Measurements from ENCODE around the gene EIF4H.
"Not testable (repeated sequence)": the region's sequence is repeated elsewhere in the genome, so short reads cannot be mapped to it uniquely, and the experiment has no call there.

The EIF4H gene

DNA sequence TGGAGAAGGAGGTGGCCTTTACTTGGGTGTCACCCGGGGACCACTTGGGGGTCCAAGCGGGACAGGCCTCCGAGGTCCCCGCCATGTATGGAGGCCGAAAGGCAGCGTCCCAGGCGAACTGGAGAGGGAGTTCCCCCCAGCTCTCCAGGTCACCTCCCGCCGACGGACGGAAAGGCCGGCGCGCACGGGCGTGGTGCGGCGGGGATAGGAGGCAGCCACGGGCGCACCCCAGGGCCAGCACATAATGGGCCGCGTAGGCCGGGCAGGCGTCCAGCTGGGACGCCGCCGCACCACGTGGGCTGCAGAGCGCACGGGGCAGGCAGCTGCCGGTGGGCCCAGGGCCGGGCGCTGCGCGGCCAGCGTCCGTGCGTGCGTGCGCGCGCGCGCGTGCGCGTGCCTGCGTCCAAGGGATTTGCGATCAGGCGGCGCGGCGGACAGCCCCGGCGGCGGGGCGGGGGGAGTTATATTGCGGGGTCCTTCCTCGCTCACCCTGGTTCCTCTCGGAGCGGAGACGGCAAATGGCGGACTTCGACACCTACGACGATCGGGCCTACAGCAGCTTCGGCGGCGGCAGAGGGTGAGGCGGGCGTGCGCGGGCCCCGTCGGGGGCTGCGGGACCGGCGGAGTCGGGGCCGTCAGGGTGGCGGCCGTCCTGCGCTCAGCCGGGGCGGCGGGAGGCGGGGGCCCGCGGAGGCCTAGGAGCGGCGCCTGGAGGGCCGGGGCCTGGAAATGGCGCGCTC lies at the start of gene EIF4H:
Gene EIF4H, plus strand, starts transcription at position 491 of the 740 bp plus-strand sequence. Its CDS starts 28 bp downstream, at position 519.
- FAIRE-seq, result no peak

DNA sequence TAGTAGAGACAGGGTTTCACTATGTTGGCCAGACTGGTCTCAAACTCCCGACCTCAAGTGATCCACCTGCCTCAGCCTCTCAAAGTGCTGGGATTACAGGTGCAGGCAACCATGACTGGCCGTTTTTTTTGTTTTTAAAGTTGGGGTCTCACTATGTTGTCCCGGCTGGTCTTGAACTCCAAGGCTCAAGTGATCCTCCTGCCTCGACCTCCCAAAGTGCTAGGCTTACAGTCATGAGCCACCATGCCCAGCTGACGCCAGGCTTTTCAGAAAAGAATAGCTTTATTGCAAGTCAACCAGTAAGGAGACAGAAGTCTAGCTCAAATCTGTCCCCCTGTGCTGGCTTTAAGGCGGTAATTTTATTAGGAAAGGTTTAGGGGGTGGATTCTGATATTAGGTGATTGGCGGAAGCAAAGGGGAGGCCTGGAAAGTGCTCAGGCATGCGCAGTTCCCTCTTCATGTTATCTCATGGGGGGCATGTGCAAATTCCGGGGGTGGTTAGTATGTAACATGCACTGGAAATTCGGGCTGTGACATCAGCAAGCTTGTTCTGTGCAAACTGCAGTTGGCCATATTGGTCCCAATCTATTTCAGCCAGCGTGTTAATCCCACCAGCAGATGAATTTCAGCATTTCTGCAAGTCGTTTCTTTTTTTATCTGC lies 47.8 kb upstream of the EIF4H start:
- FAIRE-seq, result no peak

DNA sequence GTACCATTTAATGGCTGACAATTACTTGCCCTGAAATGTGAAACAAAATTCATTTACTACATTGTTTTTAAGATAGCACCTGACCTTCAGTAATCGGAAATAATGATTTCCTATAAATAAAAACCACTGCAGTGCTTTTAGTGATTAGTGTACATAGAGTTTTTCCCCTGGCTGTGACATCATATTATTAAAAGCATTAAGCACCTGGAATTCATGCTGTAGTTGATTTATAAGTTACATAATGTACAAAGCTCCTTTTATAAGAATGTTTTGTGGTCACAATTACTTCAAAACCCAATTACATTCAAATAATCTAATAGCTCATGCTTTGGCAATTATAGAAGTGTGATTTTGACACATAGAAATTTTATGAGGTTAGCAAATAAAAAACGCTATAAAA lies 44.3 kb upstream of the EIF4H start:
- FAIRE-seq, result no peak

DNA sequence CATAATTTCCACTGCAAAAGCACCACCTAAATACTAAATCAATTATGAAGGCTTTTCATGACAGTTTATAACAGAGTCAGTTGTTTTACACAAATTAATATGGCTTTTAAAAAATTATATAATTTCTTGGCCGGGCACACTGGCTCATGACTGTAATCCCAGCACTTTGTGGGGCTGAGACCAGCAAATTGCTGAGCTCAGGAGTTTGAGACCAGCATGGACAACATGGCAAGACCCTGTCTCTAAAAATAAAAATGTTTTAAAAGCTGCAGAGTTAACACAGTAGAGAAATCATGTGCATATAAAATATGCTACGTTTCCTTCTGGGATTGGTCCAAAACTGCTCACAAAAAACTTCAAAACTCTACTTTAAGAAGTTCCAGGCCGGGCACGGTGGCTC lies 43.6 kb upstream of the EIF4H start:
- FAIRE-seq, result no peak

DNA sequence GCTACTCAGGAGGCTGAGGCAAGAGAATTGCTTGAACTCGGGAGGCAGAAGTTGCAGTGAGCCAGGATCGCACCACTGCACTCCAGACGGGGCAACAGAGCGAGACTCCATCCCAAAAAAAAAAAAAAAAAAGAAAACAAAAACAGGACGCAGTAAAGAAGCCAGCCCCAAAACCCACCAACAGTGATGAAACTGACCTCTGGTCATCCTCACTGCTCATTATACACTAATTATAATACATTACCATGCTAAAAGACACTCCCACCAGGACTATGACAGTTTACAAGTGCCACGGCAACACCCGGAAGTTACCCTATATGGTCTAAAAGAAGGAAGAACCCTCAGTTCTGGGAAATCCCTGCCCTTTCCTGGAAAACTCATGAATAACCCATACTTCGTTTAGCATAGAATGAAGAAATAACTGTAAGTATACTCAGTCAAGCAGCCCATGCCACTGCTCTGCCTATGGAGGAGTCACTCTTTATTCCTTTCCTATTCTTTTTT lies 40.0 kb upstream of the EIF4H start:
- no peak for FAIRE-seq

DNA sequence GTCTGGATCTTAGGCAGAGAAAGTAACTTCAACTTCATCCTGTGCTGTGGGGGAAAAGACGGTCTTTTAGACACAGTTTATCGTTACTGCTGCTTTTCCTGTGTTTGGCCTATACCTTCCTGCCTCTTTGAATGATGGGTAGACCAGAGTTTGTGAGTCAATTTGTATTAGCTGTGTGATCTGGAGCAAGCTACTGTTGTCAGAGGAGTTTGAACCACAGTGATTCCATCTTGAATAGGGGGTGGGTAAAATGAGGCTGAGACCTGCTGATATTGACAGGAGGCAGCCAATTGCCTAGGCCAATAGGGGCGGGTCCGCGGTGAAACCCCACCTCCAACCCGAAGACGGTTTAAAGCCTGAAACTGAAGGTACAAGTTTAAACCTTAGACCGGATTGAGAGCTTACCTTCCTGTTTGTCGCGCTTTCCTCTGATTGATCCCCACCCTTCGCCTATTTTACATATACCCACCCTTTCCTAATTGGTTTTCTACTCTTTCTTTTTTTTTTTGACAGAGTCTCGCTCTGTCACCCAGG lies 35.8 kb upstream of the EIF4H start:
- no peak for FAIRE-seq

DNA sequence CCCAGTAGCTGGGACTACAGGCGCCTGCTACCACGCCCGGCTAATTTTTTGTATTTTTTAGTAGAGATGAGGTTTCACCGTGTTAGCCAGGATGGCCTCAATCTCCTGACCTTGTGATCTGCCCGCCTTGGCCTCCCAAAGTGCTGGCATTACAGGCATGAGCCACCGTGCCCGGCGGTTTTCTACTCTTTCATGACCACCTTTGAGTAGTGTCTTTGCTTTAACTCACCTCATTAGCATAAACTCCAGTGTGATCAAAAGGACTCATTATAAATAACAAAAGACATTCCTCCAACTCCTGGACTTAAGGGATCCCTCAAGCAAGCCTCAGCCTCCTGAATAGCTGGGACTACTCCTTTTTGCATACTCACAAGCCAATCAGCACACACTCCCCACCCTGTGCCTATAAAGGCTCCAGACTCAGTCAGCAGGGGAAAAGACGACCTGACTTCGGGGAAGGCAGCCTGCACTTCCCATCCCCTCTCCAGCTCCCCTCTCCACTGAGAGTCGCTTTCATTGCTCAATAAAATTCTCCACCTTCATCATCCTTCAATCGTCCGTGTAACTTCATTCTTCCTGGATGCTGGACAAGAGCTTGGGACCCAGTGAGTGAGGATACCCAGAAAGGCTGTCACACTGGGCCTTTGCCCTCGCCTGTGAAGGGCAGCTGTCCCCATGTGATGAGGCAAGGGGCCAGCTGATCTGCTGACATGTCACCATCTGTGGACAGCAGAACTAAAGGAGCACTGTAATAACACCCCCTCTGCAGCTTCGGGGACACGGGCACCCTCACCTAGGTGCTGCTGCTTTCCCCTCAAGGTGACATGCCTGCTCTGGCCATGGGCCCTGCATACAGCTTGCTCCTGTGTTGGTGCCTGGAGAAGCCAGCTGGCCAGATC lies 35.0 kb upstream of the EIF4H start:
- no peak for FAIRE-seq

DNA sequence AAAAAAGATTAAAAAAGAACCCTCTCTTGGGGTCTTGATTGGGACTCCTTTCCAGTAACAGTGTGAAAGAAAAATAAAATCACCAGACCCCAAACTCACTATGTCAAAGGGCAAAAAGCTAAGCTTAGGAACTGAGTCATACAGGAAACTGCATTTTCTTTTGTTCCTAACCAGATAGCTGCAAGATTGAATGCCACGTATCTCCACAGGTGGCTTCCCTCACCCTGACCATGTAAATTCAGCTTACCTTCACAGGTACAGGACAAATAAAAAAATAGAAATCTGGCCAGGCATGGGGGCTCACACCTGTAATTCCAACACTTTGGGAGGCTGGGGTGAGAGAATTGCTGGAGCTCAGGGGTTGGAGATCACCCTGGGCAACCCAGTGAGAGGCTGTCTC lies 32.5 kb upstream of the EIF4H start:
- no peak for FAIRE-seq

DNA sequence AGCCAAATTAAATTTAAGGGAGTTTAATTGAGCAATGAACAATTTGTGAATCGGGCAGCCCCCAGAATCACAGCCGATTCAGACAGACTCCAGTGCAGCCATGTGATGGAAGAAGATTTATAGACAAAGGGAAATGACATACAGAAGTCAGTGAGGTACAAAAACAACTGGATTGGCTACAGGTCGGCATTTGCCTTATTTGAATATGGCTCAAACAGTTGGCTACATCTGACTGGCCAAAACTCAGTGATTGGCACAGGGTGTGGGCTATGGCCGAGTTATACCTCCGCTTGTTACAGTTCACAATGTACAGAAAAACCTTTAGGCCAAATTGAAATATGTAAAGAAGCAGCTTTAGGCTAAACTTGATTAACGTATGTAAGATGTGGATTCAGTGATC lies 30.8 kb upstream of the EIF4H start:
- FAIRE-seq, result no peak

DNA sequence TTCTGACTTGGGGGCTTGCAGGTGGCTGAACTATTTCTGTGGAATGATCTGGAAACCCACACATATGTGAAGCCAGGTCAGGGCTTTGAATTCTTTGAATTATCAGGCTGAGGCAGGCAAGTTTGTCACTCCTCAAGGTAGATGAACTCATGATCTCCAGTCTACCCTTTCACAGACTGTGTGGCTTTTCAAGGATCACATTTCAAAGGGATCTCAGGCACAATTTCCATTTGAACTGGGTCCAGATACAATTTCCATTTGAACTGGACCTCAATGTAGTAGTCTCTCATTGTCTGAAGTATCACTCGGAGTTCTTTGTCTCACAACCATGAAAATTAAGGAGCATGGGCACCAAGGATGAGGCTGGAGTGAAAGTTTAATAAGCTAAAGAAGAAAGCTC lies 25.7 kb upstream of the EIF4H start:
- FAIRE-seq, result no peak

DNA sequence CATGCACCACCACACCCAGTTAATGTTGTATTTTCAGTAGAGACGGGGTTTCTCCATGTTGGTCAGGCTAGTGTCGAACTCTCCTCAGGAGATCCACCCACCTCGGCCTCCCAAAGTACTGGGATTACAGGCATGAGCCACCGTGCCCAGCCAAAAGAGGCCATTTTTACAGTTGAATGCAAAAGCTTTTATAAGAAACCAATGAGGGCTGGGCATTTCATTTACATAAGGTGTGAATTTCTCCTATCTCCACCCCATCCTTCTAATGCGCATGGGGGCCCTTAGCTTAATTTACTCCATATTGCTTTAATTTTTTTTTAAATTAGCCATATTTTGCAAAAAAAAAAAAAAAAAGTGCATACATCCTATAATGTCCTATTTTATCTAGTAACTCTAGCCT lies 25.1 kb upstream of the EIF4H start:
- FAIRE-seq, result no peak

DNA sequence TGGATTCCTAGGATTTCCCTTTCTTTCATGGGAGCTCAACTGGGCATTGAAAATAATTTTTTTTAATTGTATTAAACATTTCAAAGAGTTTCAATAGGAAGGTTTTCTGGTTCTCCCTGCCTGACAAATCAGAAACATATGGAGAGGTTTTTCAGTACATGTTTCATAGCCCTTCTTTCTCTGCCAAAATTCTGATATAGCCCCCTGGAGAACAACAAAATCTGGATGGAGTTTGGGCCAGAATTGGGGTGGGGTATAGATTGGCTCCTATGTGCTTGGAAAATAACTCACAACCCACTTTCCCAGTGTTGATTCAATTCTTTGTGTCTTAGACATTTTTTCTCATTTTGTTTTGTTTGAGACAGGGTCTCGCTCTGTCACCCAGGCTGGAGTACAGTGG lies 24.6 kb upstream of the EIF4H start:
- FAIRE-seq, result no peak

DNA sequence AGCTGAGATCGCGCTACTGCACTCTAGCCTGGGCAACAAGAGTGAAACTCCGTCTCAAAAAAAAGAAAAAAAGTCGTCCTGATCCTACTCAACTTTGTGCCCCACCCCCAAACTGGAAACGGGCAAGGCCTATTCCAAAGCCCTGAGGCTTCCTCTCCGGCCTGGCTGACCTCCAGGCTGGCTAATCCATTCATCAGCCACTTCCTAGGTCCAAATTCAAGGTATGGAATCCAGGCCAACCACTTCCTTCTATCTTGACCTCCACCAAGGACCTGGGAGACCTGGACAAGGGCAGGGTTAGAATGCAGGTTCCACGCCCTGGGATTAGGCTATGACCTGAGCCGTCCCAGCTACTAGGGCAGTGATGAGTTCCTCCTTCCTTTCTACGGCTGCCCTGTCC lies 20.4 kb upstream of the EIF4H start:
- no peak for FAIRE-seq

DNA sequence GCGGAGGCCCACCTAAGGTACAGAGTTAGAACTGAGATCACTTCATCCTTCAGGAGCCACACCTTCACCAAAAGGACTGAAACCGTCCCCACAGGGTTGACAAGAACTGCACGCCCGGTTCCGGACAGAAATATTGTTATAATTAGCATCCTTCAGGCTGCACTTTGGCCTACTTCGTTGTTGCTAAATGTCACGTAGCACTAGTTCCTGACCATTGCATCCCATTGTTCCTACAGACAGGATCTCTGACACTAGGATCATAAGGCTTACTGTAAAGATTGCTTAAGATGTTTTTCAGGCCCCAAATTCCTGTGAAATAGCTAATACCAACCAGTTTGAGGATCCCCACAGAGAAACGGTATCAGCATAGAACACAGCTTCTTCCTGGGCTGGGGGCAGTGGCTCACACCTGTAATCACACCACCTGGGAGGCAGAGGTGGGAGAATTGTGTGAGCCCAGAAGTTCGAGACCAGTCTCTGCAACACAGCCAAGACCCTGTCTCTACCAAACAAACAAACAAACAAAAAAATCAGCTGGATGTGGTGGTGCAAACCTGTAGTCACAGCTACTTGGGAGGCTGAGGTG lies 18.3 kb upstream of the EIF4H start:
- no peak for FAIRE-seq

DNA sequence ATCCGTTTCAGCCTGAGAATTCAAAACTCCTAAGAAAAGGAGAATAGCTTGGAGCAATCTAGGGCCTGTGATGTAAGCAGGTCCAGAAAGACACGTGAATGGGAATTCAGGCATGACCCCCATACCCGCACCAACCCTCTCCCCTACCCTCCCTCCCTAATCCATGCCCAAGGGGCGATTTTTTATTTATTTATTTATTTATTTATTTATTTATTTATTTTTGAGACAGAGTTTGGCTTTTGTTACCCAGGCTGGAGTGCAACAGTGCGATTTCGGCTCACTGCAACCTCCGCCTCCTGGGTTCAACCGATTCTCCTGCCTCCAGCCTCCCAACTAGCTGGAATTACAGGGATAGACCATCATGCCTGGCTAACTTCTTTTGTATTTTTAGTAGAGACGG lies 16.6 kb upstream of the EIF4H start:
- FAIRE-seq, result no peak

DNA sequence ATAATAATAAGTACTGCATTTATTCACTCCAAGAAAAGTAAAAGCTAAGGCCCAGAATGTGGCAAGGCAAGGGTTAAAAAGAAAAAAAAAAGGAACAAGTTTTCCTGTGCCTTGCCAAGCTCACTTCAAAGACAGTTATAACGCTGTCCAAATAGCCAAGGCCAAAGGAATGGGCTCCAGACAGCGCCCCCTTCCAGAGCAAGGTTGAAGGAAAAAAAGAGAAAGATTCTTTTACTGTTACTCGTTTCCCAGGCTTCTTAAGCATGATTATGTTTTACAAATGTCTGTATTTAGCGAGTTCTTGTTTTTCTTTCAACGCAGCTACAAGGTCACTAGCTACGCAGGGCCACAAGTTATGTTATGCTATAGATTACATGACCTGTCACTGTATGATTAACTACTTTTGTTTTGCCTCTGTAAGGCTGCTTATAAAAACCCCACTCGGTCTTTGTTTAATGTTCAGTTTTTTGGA lies 9.1 kb upstream of the EIF4H start:
- no peak for FAIRE-seq

DNA sequence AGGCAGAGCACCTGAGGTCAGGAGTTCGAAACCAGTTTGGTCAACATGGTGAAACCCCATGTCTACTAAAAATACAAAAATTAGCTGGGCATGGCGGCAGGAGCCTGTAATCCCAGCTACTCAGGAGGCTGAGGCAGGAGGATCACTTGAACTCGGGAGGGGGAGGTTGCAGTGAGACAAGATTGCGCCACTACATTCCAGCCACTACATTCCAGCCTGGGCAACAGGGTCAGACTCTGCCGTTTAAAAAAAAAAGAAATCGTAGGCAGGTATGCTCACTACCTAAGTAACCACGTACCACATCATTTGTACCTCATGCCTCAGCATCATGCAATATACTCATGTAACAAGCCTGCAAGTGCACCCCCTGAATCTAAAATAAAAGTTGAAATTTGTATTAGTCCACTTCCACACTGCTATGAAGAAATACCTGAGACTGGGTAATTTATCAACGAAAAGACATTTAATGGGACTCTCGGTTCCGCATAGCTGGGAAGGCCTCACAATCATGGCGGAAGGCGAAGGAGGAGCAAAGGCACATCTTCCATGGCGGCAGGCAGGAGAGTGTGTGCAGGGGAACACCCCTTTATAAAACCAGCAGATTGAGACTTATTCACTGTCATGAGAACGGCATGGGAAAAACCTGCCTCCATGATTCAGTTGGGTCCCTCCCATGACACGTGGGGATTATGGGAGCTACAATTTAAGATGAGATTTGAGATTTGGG lies 8.1 kb upstream of the EIF4H start:
- no peak for FAIRE-seq

DNA sequence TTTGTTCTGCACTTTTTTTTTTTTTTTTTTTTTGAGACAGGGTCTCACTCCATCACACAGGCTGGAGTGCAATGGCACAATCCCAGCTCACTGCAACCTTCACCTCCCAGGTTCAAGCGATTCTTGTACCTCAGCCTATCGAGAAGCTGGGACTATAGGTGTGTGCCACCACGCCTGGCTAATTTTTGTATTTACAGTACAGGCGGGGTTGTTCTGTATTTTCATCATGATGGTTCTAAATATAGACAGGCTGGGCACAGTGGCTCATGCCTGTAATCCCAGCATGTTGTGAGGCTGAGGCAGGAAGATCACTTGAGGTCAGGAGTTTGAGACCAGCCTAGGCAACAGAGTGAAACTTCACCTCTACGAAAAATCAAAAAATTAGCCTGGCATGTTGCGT lies 6.8 kb upstream of the EIF4H start:
- FAIRE-seq, result not testable (repeated sequence)

DNA sequence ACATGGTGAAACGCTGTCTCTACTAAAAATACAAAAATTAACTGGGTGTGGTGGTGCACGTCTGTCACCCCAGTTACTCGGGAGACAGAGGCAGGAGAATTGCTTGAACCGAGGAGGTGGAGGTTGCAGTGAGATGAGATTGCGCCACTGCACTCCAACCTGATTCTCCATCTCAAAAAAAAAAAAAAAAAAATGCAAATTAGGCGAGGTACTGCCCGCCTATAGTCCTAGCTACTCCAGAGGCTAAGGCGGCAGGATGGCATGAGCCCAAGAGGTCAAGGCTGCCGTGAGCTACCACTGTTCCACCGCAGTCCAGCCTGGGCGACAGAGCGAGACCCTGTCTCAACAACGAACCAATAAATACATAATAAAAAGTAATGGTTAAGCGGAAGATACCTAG lies 1.1 kb upstream of the EIF4H start:
- FAIRE-seq, result no peak

DNA sequence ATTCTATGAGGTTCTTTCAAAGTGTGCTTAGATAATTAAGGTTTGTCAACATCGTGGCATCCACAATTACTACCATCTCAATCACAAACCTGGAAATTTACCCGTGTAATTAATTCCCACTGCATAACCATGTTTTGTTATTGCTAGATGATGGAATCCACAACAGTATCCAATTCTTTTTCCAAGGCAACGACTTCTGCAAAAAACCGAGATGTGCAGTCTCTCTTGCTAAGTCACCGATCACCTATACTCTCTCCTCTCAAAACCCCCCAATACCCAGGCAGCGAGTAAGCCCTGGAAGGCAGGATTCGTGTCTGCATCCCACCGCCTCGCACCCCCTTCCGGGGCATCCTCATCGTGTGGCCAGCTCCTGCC lies 678 bp upstream of the EIF4H start:
- no peak for FAIRE-seq

DNA sequence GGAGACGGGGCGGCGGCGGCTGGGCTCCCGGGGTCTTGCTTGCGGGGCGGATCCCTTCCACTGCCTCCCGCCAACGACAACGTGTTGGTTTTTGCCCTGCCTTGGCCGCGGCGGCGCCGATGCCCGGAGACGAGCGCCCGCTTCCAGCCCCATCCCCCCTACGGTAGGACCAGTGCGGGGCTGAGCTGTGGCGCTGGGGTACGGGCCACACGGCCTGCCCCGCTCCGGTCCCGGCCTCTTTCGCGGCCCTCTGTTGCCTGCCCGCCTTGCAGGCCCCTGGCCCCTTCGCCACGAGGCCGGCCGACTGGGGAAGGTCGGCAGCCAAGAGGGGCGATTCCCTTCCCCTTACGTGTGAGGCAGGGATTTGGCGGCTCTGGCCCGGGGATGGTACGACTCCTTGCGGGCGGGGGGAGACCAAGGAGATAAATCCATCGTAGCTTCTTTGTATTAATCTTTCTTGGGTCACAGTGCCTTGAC lies 488 bp downstream of the EIF4H start:
- no peak for FAIRE-seq

DNA sequence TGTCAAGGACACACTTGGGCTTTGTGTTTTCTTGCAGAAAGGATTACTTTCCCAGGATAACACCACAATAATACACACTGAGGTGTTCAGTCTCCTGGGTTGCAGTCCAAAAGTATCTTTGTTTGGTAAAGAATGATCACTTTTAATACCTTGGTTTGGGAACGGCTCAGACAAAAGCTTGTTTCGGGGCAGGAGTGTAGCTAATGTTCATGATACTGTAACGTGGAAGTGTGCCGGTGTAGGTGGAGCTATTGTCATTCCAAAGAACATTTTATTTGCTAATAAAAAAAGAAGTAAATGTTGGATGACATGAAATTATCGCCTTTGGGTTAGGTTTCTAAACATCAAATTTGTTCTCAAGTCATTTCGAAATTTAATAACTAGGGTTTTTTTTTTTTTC lies 1.2 kb downstream of the EIF4H start:
- no peak for FAIRE-seq
